ENCODE results near the gene OR56B4.

- TF ChIP-seq CTCF (IDR thresholded peaks at IDR 0.05) (no peak), POLR2A (IDR thresholded peaks at IDR 0.05) (no peak)
Observed at GRCh38 chr11:6156628-6157359, 49.3 kb downstream of the OR56B4 start.
